A549 (cell line): ENCODE measurements around the gene MYH9. TPM values are rescaled to one million over a fixed set of nuclear protein-coding genes. Genes with fewer than 3 reads are reported as not detected.

Experiments
- ATAC-seq, 2 experiments: fragments of 200-7000 bp in 1 of 2; fragments of >200 bp in 1 of 2; cut with Nextera tagmentation in 1 of 2; cut with Tn5 transposase in 1 of 2; 3 replicates each; pipeline versions ENCODE4 v1.8.0 to v1.9.1; 2018 to 2020; ENCODE audit warnings: mild to moderate bottlenecking in 1 of 2, moderate library complexity in 1 of 2
- CTCF ChIA-PET: fragments of 300-600 bp; sonication (Branson Sonifier 250); formaldehyde crosslinking; extraction: SDS; loops from one replicate; lab custom pipeline; 2021; ENCODE audit warnings: antibody characterized with exemption, inconsistent platforms; lab: Yijun Ruan, JAX
- POLR2A ChIA-PET: fragments of 350-600 bp; formaldehyde crosslinking; extraction: SDS; loops from one replicate; lab custom pipeline; 2021; ENCODE audit warnings: antibody characterized with exemption, inconsistent platforms; lab: Yijun Ruan, JAX
- DNase-seq, 2 experiments: peaks; one replicate each; pipeline versions ENCODE4 v3.0.0 to v3.0.0-alpha.2; 2011 to 2016; ENCODE audit warnings: low read depth in 1 of 2, low spot score in 1 of 2
- FAIRE-seq: peaks from 2 replicates; lab custom pipeline; 2011; peaks lifted over from hg19 to GRCh38; lab: Jason Lieb, UNC
- H3K27ac ChIP-seq, 2 experiments: fragments of >200 bp; sonication (Bioruptor Twin); formaldehyde crosslinking; 3 replicates each; pipeline ENCODE4 v1.5.1; 2016 to 2017
- H3K4me1 ChIP-seq: fragments of >200 bp; sonication (Bioruptor Twin); formaldehyde crosslinking; 3 replicates; pipeline ENCODE4 v1.6.1; 2016
- H3K4me2 ChIP-seq: fragments of >200 bp; sonication (Bioruptor Twin); formaldehyde crosslinking; 3 replicates; pipeline ENCODE4 v1.6.1; 2016
- H3K4me3 ChIP-seq: fragments of >200 bp; sonication (Bioruptor Twin); formaldehyde crosslinking; 3 replicates; pipeline ENCODE4 v1.5.1; 2016
- H3K9me3 ChIP-seq: fragments of >200 bp; sonication (Bioruptor Twin); formaldehyde crosslinking; 3 replicates; pipeline ENCODE4 v1.6.1; 2016
- ATOH8 ChIP-seq: fragments of 250-450 bp; sonication (Bioruptor Pico); IDR thresholded peaks from 2 replicates; pipeline ENCODE4 v1.5.0; 2020; ENCODE audit warnings: low read depth, mild to moderate bottlenecking, moderate library complexity
- BCL3 ChIP-seq: fragments of >200 bp; sonication (Bioruptor Twin); formaldehyde crosslinking; IDR thresholded peaks from 3 replicates; pipeline ENCODE4 v1.6.1; 2016
- BHLHE40 ChIP-seq: IDR thresholded peaks from 2 replicates; pipeline ENCODE4 v1.6.1; 2012; ENCODE audit warnings: low read depth, low read length, inconsistent platforms
- EP300 ChIP-seq, 2 experiments: fragments of >200 bp; sonication (Bioruptor Twin); formaldehyde crosslinking; IDR thresholded peaks; 2 replicates in 1 of 2; 3 replicates in 1 of 2; pipeline ENCODE4 v1.6.1; 2016 to 2017
- FOSL2 ChIP-seq, 2 experiments: fragments of 450-650 bp in 1 of 2; fragments of >200 bp in 1 of 2; sonication (Bioruptor Twin) in 1 of 2; formaldehyde crosslinking; IDR thresholded peaks; 2 replicates each; pipeline versions ENCODE4 v1.5.0 to v1.6.1; 2016 to 2020; ENCODE audit warnings: mild to moderate bottlenecking in 1 of 2, moderate library complexity in 1 of 2
- GATA3 ChIP-seq: IDR thresholded peaks from 2 replicates; pipeline ENCODE4 v1.6.1; 2012; ENCODE audit warnings: borderline replicate concordance
- HEYL ChIP-seq: fragments of 250-450 bp; sonication (Bioruptor Pico); IDR thresholded peaks from 2 replicates; pipeline ENCODE4 v1.8.0; 2021; ENCODE audit warnings: mild to moderate bottlenecking, moderate library complexity
- JUN ChIP-seq, 2 experiments: fragments of >200 bp; sonication (Bioruptor Twin); formaldehyde crosslinking; IDR thresholded peaks; 2 replicates in 1 of 2; 3 replicates in 1 of 2; pipeline ENCODE4 v1.6.1; 2016 to 2017
- KDM1A ChIP-seq: fragments of 200-600 bp; sonication (generic); IDR thresholded peaks from 2 replicates; pipeline ENCODE4 v1.6.1; 2016; ENCODE audit warnings: low read depth, mild to moderate bottlenecking
- NFE2L2 ChIP-seq: fragments of 150-350 bp; conservative IDR thresholded peaks from 2 replicates; pipeline ENCODE4 v1.6.1; 2014; ENCODE audit warnings: low read length
- PBX3 ChIP-seq: IDR thresholded peaks from 2 replicates; pipeline ENCODE4 v1.6.1; 2012
- PHF8 ChIP-seq: fragments of 200-600 bp; sonication (generic); IDR thresholded peaks from 2 replicates; pipeline ENCODE4 v1.6.1; 2016; ENCODE audit warnings: low read depth, mild to moderate bottlenecking, antibody characterized with exemption, moderate library complexity, borderline replicate concordance
- POLR2A ChIP-seq: IDR thresholded peaks from 2 replicates; pipeline ENCODE4 v1.6.1; 2012; ENCODE audit warnings: mild to moderate bottlenecking, low read length
- SREBF2 ChIP-seq: fragments of 450-650 bp; IDR thresholded peaks from 2 replicates; pipeline ENCODE4 v1.6.1; 2014; ENCODE audit warnings: mild to moderate bottlenecking, moderate library complexity
- ZNF302 ChIP-seq: fragments of 250-450 bp; sonication (Bioruptor Pico); IDR thresholded peaks from 2 replicates; pipeline ENCODE4 v1.9.0; 2021; ENCODE audit warnings: inconsistent platforms, mild to moderate bottlenecking, moderate library complexity
- ZSCAN20 ChIP-seq: fragments of 250-450 bp; sonication (Bioruptor Pico); IDR thresholded peaks from 2 replicates; pipeline ENCODE4 v1.8.0; 2022; ENCODE audit warnings: mild to moderate bottlenecking, moderate library complexity
- WGBS: methylation state at CpG from one replicate; pipeline ENCODE4 v1.1.6; 2017; ENCODE audit errors: missing lambda C conversion rate; 5-methylcytosine and 5-hydroxymethylcytosine counted together
- polyA plus RNA-seq, 4 experiments: library from polyadenylated mRNA; depleted of rRNA in 3 of 4; stranded (reverse); fragments of >200 nt; fragmentation: RNase III in 1 of 4; extraction: RNeasy Plus Mini Kit Qiagen cat#74134 plus additional on column Dnase treatment in 1 of 4; gene quantifications; 2 replicates in 3 of 4; 3 replicates in 1 of 4; pipeline ENCODE4 v1.2.3, GENCODE V29; 2011 to 2017
- TF ChIP-seq, protein P1 (sequence below): fragments of 200-600 bp; sonication (generic); IDR thresholded peaks from 2 replicates; pipeline ENCODE4 v1.6.1; 2016; ENCODE audit warnings: antibody characterized with exemption, mild to moderate bottlenecking, moderate library complexity

Gene MYH9
- polyA plus RNA-seq, 2 of the 4 experiments (the other 2 are of a cell fraction): 92.1 to 158 TPM

DNA sequence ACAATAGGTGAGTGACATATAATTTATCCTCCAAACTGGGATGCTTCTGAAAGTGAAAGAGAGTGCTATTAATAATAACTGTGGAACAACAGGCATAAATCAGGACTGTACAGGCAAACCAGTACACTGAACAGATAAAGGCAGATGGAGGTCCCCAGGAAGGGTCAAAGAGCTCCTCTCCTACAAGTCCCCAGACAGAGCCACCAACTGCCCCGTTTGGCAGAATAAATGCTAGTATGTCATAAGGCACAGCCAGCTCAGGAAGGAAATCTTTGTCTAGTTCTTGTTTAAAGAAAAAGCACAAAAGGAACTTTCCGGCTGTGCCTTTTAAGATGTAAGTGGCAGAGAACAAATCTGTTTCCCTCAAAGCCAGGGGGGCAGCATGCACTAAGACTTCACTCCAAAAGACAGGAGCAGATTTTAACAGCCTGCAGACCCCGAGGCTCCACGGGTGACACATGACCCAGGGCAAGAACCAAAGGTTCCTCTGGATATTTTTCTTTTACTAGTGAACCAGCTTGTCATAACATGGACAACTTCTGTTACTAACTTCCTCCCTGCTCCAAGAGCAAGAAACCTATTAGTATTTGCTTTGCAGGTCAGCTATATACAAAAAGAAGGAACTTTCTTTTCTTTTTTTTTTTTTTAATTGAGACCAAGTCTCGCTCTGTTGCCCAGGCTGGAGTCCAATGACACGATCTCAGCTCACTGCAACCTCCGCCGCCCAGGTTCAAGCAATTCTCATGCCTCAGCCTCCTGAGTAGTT, 50.2 kb downstream of the MYH9 start:
- H3K4me2 ChIP-seq: no peak overlapping the region
- 80% methylated on average over 8 of the region's 8 CpGs for WGBS
- H3K4me1 ChIP-seq: peaks cover 84% of the 10 kb centered on the region
- FAIRE-seq: no peak
- TF ChIP-seq FOSL2 (IDR thresholded peaks at IDR 0.05): no peak
- no peak for TF ChIP-seq FOSL2 (CRISPR knock-in tag; IDR thresholded peaks at IDR 0.05)
- TF ChIP-seq ATOH8 (CRISPR knock-in tag): no peak
- TF ChIP-seq EP300 (IDR thresholded peaks at IDR 0.05): no peak
- TF ChIP-seq BCL3: no peak
- no peak for TF ChIP-seq NFE2L2
- TF ChIP-seq ZSCAN20 (CRISPR knock-in tag): no peak
- no peak for TF ChIP-seq PHF8
- TF ChIP-seq ZNF302 (CRISPR knock-in tag): no peak
- TF ChIP-seq, protein P1, sequence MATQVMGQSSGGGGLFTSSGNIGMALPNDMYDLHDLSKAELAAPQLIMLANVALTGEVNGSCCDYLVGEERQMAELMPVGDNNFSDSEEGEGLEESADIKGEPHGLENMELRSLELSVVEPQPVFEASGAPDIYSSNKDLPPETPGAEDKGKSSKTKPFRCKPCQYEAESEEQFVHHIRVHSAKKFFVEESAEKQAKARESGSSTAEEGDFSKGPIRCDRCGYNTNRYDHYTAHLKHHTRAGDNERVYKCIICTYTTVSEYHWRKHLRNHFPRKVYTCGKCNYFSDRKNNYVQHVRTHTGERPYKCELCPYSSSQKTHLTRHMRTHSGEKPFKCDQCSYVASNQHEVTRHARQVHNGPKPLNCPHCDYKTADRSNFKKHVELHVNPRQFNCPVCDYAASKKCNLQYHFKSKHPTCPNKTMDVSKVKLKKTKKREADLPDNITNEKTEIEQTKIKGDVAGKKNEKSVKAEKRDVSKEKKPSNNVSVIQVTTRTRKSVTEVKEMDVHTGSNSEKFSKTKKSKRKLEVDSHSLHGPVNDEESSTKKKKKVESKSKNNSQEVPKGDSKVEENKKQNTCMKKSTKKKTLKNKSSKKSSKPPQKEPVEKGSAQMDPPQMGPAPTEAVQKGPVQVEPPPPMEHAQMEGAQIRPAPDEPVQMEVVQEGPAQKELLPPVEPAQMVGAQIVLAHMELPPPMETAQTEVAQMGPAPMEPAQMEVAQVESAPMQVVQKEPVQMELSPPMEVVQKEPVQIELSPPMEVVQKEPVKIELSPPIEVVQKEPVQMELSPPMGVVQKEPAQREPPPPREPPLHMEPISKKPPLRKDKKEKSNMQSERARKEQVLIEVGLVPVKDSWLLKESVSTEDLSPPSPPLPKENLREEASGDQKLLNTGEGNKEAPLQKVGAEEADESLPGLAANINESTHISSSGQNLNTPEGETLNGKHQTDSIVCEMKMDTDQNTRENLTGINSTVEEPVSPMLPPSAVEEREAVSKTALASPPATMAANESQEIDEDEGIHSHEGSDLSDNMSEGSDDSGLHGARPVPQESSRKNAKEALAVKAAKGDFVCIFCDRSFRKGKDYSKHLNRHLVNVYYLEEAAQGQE: no peak
- TF ChIP-seq SREBF2: no peak
- TF ChIP-seq JUN (IDR thresholded peaks at IDR 0.05): no peak
- no peak for TF ChIP-seq BHLHE40
- no peak for TF ChIP-seq KDM1A
- TF ChIP-seq GATA3: no peak
- no peak for TF ChIP-seq HEYL (CRISPR knock-in tag)
- no peak for TF ChIP-seq POLR2A
- no peak for TF ChIP-seq PBX3
- ATAC-seq: no peak
- no peak for DNase-seq
- H3K27ac ChIP-seq: peak overlapping the region in 1 of 2 experiments; percentile 99; a peak in 3 of 6 replicates
- CTCF ChIA-PET: interaction anchor here (0.6 to 0.7 kb wide), 3 partner anchors 15 to 36 kb away, joined by 3 to 5 read pairs (median 4); no protein-coding TSS in a partner anchor
- H3K4me3 ChIP-seq: no peak overlapping the region
- POLR2A ChIA-PET: no interaction called here
- H3K9me3 ChIP-seq: no peaks in the 10 kb centered on the region
